Mesothelial cell of epicardium (in vitro differentiated cells): ENCODE measurements around the gene PRRG3. TPM values are rescaled to one million over a fixed set of nuclear protein-coding genes. Genes with fewer than 3 reads are reported as not detected.

ENCODE experiments used
- DNase-seq, 2 experiments: peaks; one replicate each; pipeline ENCODE4 v3.0.0; 2021; ENCODE audit warnings: low spot score in 2 of 2; ENCODE audit not compliant: unreplicated experiment in 2 of 2
- H3K27ac Mint-ChIP-seq: 2 replicates; pipeline ENCODE4 v1.8.0; 2021; ENCODE audit warnings: mixed read lengths
- H3K27me3 Mint-ChIP-seq: 2 replicates; pipeline ENCODE4 v1.8.0; 2021; ENCODE audit warnings: low read depth, mixed read lengths
- H3K36me3 Mint-ChIP-seq: 2 replicates; pipeline ENCODE4 v1.8.0; 2021; ENCODE audit warnings: mixed read lengths
- H3K4me1 Mint-ChIP-seq: 2 replicates; pipeline ENCODE4 v1.8.0; 2021; ENCODE audit warnings: mixed read lengths
- H3K4me3 Mint-ChIP-seq: 2 replicates; pipeline ENCODE4 v1.8.0; 2021; ENCODE audit warnings: mild to moderate bottlenecking, moderate library complexity, mixed read lengths
- H3K9me3 Mint-ChIP-seq: 2 replicates; pipeline ENCODE4 v1.8.0; 2021; ENCODE audit warnings: mixed read lengths
- total RNA-seq: library from RNA; stranded (reverse); gene quantifications from 3 replicates; pipeline ENCODE4 v1.2.1, GENCODE V29; 2021
- TF ChIP-seq, protein P1 (sequence below): fragments of 200-600 bp; sonication (generic); IDR thresholded peaks from one replicate; pipeline ENCODE4 v1.5.0; 2021; ENCODE audit warnings: antibody characterized with exemption; ENCODE audit not compliant: unreplicated experiment

Gene PRRG3
- total RNA-seq, 1 donor from 2014 or later, result 2.5 TPM

- TF ChIP-seq, protein P1, sequence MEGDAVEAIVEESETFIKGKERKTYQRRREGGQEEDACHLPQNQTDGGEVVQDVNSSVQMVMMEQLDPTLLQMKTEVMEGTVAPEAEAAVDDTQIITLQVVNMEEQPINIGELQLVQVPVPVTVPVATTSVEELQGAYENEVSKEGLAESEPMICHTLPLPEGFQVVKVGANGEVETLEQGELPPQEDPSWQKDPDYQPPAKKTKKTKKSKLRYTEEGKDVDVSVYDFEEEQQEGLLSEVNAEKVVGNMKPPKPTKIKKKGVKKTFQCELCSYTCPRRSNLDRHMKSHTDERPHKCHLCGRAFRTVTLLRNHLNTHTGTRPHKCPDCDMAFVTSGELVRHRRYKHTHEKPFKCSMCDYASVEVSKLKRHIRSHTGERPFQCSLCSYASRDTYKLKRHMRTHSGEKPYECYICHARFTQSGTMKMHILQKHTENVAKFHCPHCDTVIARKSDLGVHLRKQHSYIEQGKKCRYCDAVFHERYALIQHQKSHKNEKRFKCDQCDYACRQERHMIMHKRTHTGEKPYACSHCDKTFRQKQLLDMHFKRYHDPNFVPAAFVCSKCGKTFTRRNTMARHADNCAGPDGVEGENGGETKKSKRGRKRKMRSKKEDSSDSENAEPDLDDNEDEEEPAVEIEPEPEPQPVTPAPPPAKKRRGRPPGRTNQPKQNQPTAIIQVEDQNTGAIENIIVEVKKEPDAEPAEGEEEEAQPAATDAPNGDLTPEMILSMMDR, result no peak
- Mint-ChIP-seq H3K27me3 (peaks cover 19% of the 10 kb centered on the region), H3K4me3 (no peak overlapping the region), H3K27ac (no peak overlapping the region), H3K36me3 (no peaks in the 10 kb centered on the region), H3K9me3 (no peaks in the 10 kb centered on the region), H3K4me1 (peaks cover 2% of the 10 kb centered on the region)
- DNase-seq, result no peak
Measured at GRCh38 chrX:151710457-151710856, 15.2 kb downstream of the PRRG3 start.

GRCh38 chrX:151711154-151711553 lies 15.9 kb downstream of the PRRG3 start:
- Mint-ChIP-seq H3K4me1 (peaks cover 2% of the 10 kb centered on the region), H3K27ac (no peak overlapping the region), H3K4me3 (no peak overlapping the region), H3K9me3 (no peaks in the 10 kb centered on the region), H3K27me3 (peaks cover 19% of the 10 kb centered on the region), H3K36me3 (no peaks in the 10 kb centered on the region)
- DNase-seq, result no peak
- TF ChIP-seq, protein P1, result no peak

DNA sequence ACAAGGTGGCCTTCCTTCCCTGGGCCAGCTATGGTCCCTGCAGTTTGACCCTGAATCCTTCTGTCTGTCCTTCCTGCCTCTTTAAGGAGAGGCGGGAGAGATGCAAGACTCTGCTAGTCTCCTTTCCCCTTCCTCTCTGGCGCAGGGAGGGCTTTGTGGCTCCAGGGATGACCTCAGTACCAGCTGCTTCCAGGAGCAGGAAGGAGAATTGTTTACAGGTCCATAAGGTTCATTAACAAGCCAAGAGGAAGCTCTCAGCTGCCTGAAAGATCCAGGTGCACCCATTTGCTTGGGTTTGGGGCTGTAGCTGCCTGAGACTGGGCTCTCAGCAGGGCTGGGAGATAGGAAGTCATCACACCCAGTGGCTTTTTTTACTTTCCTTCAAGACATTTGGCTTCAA lies 16.5 kb downstream of the PRRG3 start:
- H3K27ac Mint-ChIP-seq, result no peak overlapping the region
- H3K4me1 Mint-ChIP-seq, result peaks cover 2% of the 10 kb centered on the region
- TF ChIP-seq, protein P1, result no peak
- no peaks in the 10 kb centered on the region for H3K36me3 Mint-ChIP-seq
- H3K9me3 Mint-ChIP-seq, result no peaks in the 10 kb centered on the region
- DNase-seq, result no peak
- H3K4me3 Mint-ChIP-seq, result no peak overlapping the region
- H3K27me3 Mint-ChIP-seq, result peaks cover 22% of the 10 kb centered on the region

DNA sequence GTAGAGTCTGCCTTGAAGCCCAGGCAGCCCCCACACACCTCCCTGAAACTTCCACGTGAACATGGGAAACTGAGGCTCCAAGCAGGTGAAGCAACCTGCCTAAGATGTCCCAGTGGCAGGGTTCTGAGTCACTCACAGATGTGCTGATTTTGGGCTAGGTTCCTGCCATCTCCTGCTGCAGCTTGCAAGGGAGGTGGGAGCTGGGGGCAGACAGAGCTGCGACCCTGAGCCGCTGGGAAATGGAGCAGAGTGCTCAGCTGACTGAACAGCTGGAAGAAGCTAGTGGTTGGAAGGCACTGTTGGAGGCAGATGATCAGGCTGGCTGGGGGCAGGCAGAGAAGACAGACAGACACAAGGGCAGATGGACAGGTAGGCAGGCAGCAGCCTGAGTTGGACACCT lies 17.0 kb downstream of the PRRG3 start:
- no peak for DNase-seq
- H3K9me3 Mint-ChIP-seq, result no peaks in the 10 kb centered on the region
- no peak overlapping the region for H3K27ac Mint-ChIP-seq
- TF ChIP-seq, protein P1, result no peak
- peaks cover 24% of the 10 kb centered on the region for H3K27me3 Mint-ChIP-seq
- peaks cover 2% of the 10 kb centered on the region for H3K4me1 Mint-ChIP-seq
- H3K4me3 Mint-ChIP-seq, result no peak overlapping the region
- no peaks in the 10 kb centered on the region for H3K36me3 Mint-ChIP-seq

- TF ChIP-seq, protein P1, result peak; percentile 42
- Mint-ChIP-seq H3K27ac (no peak overlapping the region), H3K9me3 (peaks cover 6% of the 10 kb centered on the region), H3K27me3 (peaks cover 30% of the 10 kb centered on the region), H3K4me3 (no peak overlapping the region), H3K4me1 (peaks cover 2% of the 10 kb centered on the region), H3K36me3 (no peaks in the 10 kb centered on the region)
- no peak for DNase-seq
Measured at GRCh38 chrX:151713849-151714248, 18.6 kb downstream of the PRRG3 start.

DNA sequence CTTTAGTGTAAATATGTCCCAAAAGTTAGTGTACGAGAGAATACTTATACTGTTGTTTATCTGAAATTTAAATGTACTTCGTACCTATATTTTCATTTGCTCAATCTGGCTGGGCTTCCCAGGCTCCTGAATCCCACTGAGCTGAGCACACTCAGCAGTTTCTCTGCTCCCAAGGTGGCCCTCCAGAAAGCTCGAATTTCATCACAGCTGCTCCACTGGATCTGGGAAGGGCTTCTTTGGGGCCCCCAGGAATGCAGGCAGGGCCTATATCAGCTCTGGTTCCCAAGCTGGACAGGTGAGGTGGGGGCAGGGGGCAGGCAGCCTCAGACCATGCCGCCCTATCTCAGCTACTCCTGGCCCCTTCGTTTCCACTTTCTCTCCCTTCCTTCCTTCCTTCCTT lies 19.1 kb downstream of the PRRG3 start:
- Mint-ChIP-seq H3K27me3 (peaks cover 30% of the 10 kb centered on the region), H3K9me3 (peaks cover 6% of the 10 kb centered on the region), H3K27ac (no peak overlapping the region), H3K4me1 (peaks cover 2% of the 10 kb centered on the region), H3K4me3 (no peak overlapping the region), H3K36me3 (no peaks in the 10 kb centered on the region)
- no peak for DNase-seq
- TF ChIP-seq, protein P1, result no peak
